Psoas muscle (tissue), 8 donors: Measurements from ENCODE around the gene GJD4. TPM values are rescaled to one million over a fixed set of nuclear protein-coding genes. Genes with fewer than 3 reads are reported as not detected.
A peak's percentile ranks its signal among the peaks of the same experiment; 100 is the strongest.

Experiments
- ATAC-seq, 4 donors: fragments of 200-7000 bp; cut with Tn5 transposase; one replicate each; pipeline ENCODE4 v1.9.1; 2020; ENCODE audit warnings: moderate library complexity in 3 of 4, mild to moderate bottlenecking in 2 of 4
- DNase-seq, 2 donors: peaks; one replicate each; pipeline ENCODE4 v3.0.0-alpha.2; 2020
- H3K27ac ChIP-seq: fragments of 200-600 bp; one replicate; pipeline ENCODE4 v1.8.0; 2022
- H3K27me3 ChIP-seq, 3 donors: fragments of 200-600 bp in 1 of 3; one replicate each; pipeline versions ENCODE4 v1.6.1 to v1.8.0; 2013 to 2022; ENCODE audit warnings: low read length in 2 of 3, mild to moderate bottlenecking in 2 of 3, moderate library complexity in 1 of 3; ENCODE audit not compliant: insufficient read depth in 3 of 3
- H3K36me3 ChIP-seq, 2 donors: fragments of 200-600 bp in 1 of 2; one replicate each; pipeline versions ENCODE4 v1.6.1 to v1.8.0; 2013 to 2022; ENCODE audit warnings: low read depth in 1 of 2, mild to moderate bottlenecking in 1 of 2, moderate library complexity in 1 of 2; ENCODE audit not compliant: insufficient read depth in 1 of 2
- H3K4me1 ChIP-seq: fragments of 200-600 bp; one replicate; pipeline ENCODE4 v1.8.0; 2022
- H3K4me3 ChIP-seq: fragments of 200-600 bp; one replicate; pipeline ENCODE4 v1.8.0; 2022; ENCODE audit warnings: mild to moderate bottlenecking
- H3K9me3 ChIP-seq: fragments of 200-600 bp; one replicate; pipeline ENCODE4 v1.8.0; 2022
- CTCF ChIP-seq: fragments of 200-600 bp; IDR thresholded peaks from one replicate; pipeline ENCODE4 v1.8.0; 2022; ENCODE audit warnings: antibody characterized with exemption
- WGBS, 3 donors: extraction: QIAGEN DNeasy Blood & Tissue Kit; methylation state at CpG; one replicate each; pipeline versions ENCODE4 v1.1.6 to v1.1.7; 2013; 5-methylcytosine and 5-hydroxymethylcytosine counted together
- intact Hi-C, 2 donors: fragments of 100-400 bp; cut with DNase I; formaldehyde crosslinking; loops; one replicate each; pipeline versions ENCODE4 v1.11.0 to v1.14.2; 2022
- polyA plus RNA-seq, 3 donors: library from polyadenylated mRNA; stranded (reverse); fragments of 200-250 nt; gene quantifications; one replicate each; pipeline ENCODE4 v1.2.3, GENCODE V29; 2013
- total RNA-seq, 4 donors: library from RNA; stranded (reverse); fragmentation: NEBNext Ultra II Directional in 2 of 4; extraction: Animal tissue kit (Norgen Biotek cat#: 25700) in 2 of 4; gene quantifications; one replicate each; pipeline versions ENCODE4 v1.2.1 to v1.2.4, GENCODE V29; 2021 to 2023
- donor health status: healthy with polysubstance abuse.
- donor health status: DM: no; HTN: no; CAD: no; lungs with moderate emphysema.
- donor health status: Bipolar disorder and iron deficiency.
- donor health status: healthy.
- donor health status: DM: yes; HTN: yes; CAD: no.
- donor health status: DM: no; HTN: no; CAD: no.
- donor health status: DM: no; HTN: no; CAD: no.
- donor health status: DM: yes; HTN: yes; CAD: no.

Gene GJD4
- total and polyA plus RNA-seq, 7 donors, result 0.03 TPM; not detected in 6

- TF ChIP-seq CTCF, result no peak
- H3K9me3 ChIP-seq, result no peaks in the 10 kb centered on the region
- no peaks in the 10 kb centered on the region for H3K36me3 ChIP-seq
- DNase-seq, result no peak
- H3K27ac ChIP-seq, result no peak overlapping the region
- no peak for ATAC-seq
- intact Hi-C loops, result loop anchor here (5.0 to 10.0 kb wide), 2 partner anchors 1250 to 1253 kb away; no protein-coding TSS in a partner anchor
- no peaks in the 10 kb centered on the region for H3K4me1 ChIP-seq
- no peak overlapping the region for H3K4me3 ChIP-seq
- no peaks in the 10 kb centered on the region for H3K27me3 ChIP-seq
Observed at GRCh38 chr10:35632027-35632426, 26.9 kb downstream of the GJD4 start.

- ATAC-seq (no peak), DNase-seq (no peak)
- WGBS, 3 donors, result 59 to 62% (median 60%) methylated on average over 12 of the region's 12 CpGs
- H3K27ac ChIP-seq, result no peak overlapping the region
- peaks cover 0 to 4% of the 10 kb centered on the region in 2 donors for H3K36me3 ChIP-seq
- H3K9me3 ChIP-seq, result no peaks in the 10 kb centered on the region
- no peak overlapping the region for H3K4me3 ChIP-seq
- TF ChIP-seq CTCF, result no peak
- intact Hi-C loops, result loop anchor here (5.0 to 10.0 kb wide), 2 partner anchors 1249 to 1252 kb away; no protein-coding TSS in a partner anchor
- no peaks in the 10 kb centered on the region for H3K27me3 ChIP-seq
- H3K4me1 ChIP-seq, result no peaks in the 10 kb centered on the region
Observed at GRCh38 chr10:35633006-35633980, 28.2 kb downstream of the GJD4 start.

DNA sequence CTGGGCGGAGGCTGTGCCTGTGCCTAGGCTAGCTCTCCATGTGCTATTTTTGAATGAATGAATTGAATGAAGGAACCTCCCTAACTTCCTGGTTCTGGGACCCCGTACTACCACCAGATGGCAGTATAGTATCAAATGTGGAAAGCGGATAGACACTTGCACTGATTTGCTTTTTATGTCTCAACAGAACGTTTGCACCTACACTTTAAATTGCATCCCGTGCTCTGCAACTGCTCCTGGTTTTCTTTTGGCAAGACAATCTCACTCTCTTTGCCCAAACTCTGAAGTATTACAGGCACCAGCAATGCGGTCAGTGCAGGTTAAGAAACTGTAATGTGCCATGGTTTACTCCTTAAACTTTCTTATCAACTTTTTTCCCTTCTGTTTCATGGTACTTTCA, 30.4 kb downstream of the GJD4 start:
- peak; percentile 66 to 85 (median 76) for ATAC-seq
- WGBS, 3 donors, result 14 to 20% (median 15%) methylated on average over 6 of the region's 6 CpGs
- Histone ChIP-seq H3K36me3 (peaks cover 0 to 6% of the 10 kb centered on the region in 2 donors), H3K27ac (no peak overlapping the region), H3K9me3 (no peaks in the 10 kb centered on the region), H3K4me3 (no peak overlapping the region), H3K4me1 (peaks cover 5% of the 10 kb centered on the region), H3K27me3 (no peaks in the 10 kb centered on the region)
- no peak for DNase-seq
- intact Hi-C loops, result loop anchor here (2.0 to 10.0 kb wide), 2 partner anchors 1143 to 1249 kb away; no protein-coding TSS in a partner anchor
- TF ChIP-seq CTCF, result peak; percentile 97

DNA sequence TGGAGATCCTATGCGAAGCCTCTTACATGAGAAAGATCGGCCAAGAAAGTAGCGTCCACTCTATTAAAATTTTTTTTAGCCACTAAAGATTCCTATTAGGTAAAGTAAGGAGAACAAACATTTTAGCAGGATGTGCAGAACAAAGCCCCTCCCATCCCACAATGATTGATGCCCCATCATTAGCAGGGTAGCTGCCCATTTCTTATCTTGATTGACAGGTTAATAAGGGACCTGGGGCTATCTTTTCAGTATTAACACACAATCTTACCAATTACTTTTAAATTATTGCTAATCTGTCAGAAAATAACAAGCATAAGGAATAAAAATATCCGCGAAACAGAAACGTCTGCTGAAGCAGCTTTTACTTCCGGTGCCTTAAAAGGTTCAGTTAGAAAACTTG, 31.8 kb downstream of the GJD4 start:
- DNase-seq (no peak), ATAC-seq (no peak)
- H3K4me1 ChIP-seq, result peaks cover 5% of the 10 kb centered on the region
- peaks cover 0 to 6% of the 10 kb centered on the region in 2 donors for H3K36me3 ChIP-seq
- no peak overlapping the region for H3K4me3 ChIP-seq
- no peak for TF ChIP-seq CTCF
- no peak overlapping the region for H3K27ac ChIP-seq
- intact Hi-C loops, result loop anchor here in 1 of 2 donors (10.0 kb wide), 1 partner anchor 1248 kb away; no protein-coding TSS in a partner anchor
- no peaks in the 10 kb centered on the region for H3K9me3 ChIP-seq
- WGBS, 3 donors, result 65 to 69% (median 65%) methylated on average over 7 of the region's 7 CpGs
- no peaks in the 10 kb centered on the region for H3K27me3 ChIP-seq
